Liver (tissue), 2 donors: Measurements from ENCODE around the gene PDE10A.

Experiments
- ATF3 ChIP-seq: IDR thresholded peaks from 2 replicates; pipeline ENCODE4 v1.6.1; 2016; ENCODE audit warnings: antibody characterized with exemption
- GABPA ChIP-seq, 2 donors: IDR thresholded peaks in 1 of 2; conservative IDR thresholded peaks in 1 of 2; 2 replicates each; pipeline ENCODE4 v1.6.1; 2016; ENCODE audit warnings: antibody characterized with exemption in 2 of 2, mild to moderate bottlenecking in 1 of 2, moderate library complexity in 1 of 2
- donor health status: healthy.

GRCh38 chr6:165621940-165622339 lies 41.1 kb downstream of the PDE10A start:
- TF ChIP-seq GABPA (IDR thresholded peaks at IDR 0.05 in 1 of 2, conservative IDR thresholded peaks at IDR 0.05 in 1 of 2) (no peak), ATF3 (no peak)
